ENCODE measurements around the gene MYOC.

The MYOC gene

GRCh38 chr1:171585715-171586114, 66.8 kb downstream of the MYOC start:
- H3K27ac ChIP-seq, result no peak overlapping the region
- TF ChIP-seq CTCF (IDR thresholded peaks at IDR 0.05), result no peak
- no peak for DNase-seq (ENCODE audit: low spot score)
- no peak overlapping the region for H3K4me3 ChIP-seq
